NOMO-1 (cell line): ENCODE results near the gene CCDC27.

ENCODE experiments used
- DNase-seq, 2 experiments: peaks; one replicate each; lab custom pipeline; 2025; ENCODE audit not compliant: unreplicated experiment in 2 of 2; lab: John Stamatoyannopoulos, UW

Gene CCDC27

DNA sequence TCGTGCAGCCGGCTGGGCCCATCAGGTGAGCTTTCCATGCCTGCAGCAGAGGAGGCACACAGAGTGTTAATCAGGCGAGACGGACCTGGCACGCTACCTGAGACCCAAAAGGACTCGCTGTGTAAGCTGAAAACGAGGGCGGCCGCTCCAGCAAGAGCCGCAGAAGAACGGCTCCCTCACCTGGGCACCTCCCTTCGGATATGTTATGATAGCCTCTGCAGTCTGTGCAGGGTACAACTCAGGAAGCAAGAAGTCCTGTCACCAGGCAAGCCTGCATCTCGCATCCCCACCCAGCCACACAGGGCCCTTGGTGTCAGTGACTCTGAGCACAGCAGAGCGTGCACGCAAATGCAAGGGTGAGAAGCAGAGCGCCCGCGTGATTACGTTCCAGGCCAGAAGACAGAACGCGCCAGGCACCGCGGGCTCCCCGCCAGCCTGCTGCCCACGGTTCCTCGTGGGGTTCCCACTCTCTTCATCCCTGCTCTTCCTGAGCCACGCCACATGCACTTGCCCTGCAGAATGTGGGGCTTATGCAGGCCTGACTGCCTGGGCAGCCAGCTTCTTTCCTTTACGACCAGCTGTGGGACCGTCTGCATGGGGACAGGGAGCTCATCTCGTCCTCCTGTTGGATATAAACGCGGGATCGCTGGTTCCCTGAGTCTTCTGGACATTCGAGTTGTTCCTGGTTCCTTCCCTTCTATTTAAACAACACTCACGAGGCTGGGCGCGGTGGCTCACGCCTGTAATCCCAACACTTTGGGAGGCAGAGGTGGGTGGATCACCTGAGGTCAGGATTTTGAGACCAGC lies 64.3 kb downstream of the CCDC27 start:
- DNase-seq, result no peak

DNA sequence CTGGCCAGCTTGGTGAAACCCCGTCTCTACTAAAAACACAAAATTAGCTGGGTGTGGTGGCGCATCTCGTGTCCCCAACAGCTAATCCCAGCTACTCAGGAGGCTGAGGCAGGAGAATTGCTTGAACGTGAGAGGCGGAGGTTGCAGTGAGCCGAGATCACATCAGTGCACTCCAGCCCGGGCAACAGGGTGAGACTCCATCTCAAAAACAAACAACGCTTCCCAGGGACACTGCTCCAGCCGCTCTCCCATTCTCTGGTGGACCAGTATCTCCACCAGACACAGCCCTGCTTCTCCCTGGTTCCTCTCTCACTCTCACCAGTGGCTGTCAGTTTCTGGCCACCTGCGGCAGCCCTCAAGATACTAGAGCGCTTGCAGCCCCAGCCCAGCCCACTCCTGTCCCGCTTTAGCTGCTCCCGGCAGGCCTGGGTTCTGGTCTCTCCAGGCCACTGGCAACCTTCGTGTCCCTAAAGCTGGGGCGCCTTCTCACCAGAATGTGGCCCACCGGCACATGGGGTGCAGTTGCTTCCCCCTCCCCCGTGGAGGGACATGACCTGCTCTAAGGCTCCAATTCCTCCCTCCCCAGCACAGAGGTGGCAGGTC lies 65.0 kb downstream of the CCDC27 start:
- no peak for DNase-seq

- DNase-seq, result no peak
These were observed 65.8 kb downstream of the CCDC27 start for GRCh38 chr1:3817821-3818597.

GRCh38 chr1:3819771-3820200 lies 67.5 kb downstream of the CCDC27 start:
- DNase-seq, result no peak

DNA sequence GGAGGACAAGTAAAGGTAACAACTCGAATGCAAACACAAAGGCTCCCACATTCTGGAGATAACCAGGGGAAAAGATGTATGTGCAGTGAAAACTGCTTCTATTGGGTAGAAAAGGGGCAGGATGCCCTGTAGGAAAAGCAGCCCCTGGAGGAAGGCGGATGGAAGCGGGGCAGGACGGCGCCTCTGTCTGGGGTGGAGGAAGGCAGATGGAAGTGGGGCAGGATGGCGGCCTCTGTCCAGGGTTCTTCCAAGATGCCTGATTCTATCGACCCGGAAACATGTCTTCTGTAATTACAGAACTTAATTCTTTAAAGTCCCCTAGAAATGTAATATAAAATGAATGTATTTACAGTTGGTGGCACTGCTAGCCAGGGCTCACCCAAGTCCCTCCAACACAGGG lies 68.1 kb downstream of the CCDC27 start:
- no peak for DNase-seq

DNA sequence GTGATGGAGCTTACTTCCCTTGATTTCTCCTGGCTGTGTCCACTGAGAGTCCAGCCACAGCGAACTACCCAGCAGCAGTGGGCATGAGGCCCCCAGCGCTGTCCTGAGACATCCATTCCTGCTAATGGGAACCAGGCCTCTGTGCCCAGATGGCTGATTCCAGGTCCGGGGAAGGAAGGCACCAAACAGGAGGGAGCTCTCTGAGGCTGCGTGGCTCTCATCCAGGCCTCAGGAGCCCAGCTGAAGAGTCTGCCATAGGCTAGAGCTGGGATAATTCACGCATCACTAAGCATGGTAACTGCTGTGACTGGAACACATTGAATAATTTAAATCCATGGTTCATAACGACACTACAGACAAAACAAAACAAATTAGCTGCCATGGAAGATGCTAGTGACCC lies 68.8 kb downstream of the CCDC27 start:
- DNase-seq, result no peak
